Urinary bladder (tissue), 4 donors: ENCODE results near the gene CPHXL2. TPM values are rescaled to one million over a fixed set of nuclear protein-coding genes. Genes with fewer than 3 reads are reported as not detected.

ENCODE experiments used
- DNase-seq: peaks from one replicate; pipeline ENCODE4 v3.0.0-alpha.2; 2015; ENCODE audit errors: extremely low spot score
- H3K27ac ChIP-seq: one replicate; pipeline ENCODE4 v1.5.1; 2013; ENCODE audit warnings: low read depth, mild to moderate bottlenecking, moderate library complexity
- H3K36me3 ChIP-seq: one replicate; pipeline ENCODE4 v1.6.1; 2013; ENCODE audit warnings: mild to moderate bottlenecking, moderate library complexity; ENCODE audit not compliant: insufficient read depth
- H3K4me1 ChIP-seq: one replicate; pipeline ENCODE4 v1.6.1; 2013; ENCODE audit warnings: mild to moderate bottlenecking, moderate library complexity; ENCODE audit not compliant: insufficient read depth
- H3K4me3 ChIP-seq: one replicate; pipeline ENCODE4 v1.5.1; 2013; ENCODE audit warnings: low read depth, low read length
- WGBS: extraction: QIAGEN DNeasy Blood & Tissue Kit; methylation state at CpG from one replicate; pipeline ENCODE4 v1.1.7; 2013; 5-methylcytosine and 5-hydroxymethylcytosine counted together
- polyA plus RNA-seq: library from polyadenylated mRNA; stranded (reverse); fragments of 200-250 nt; gene quantifications from one replicate; pipeline ENCODE4 v1.2.3, GENCODE V29; 2013
- total RNA-seq: library from RNA; depleted of rRNA; stranded (reverse); fragments of >200 nt; gene quantifications from one replicate; pipeline ENCODE4 v1.2.3, GENCODE V29; 2014
- donor health status: healthy with polysubstance abuse.
- donor health status: healthy.

The CPHXL2 gene
- total RNA-seq (not detected), polyA plus RNA-seq (not detected)

DNA sequence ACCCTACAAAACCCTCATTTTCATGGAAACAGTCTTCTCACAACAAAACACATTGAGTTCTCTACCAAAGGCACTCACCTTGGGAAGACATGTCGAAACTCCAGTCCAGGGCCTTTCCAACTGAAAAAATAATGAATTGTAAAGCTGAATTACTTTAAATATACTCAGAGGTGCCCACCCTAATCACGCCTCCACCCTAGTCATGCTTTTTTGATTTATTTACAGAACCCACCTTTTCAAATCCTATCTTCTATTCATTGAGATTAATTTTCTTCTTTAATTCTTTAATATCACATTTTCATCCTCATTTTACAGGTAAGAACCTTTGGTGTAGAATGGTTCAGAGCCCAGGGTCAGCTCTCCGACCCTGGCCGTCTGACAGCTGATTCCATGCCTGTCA lies at the start of gene CPHXL2:
CPHXL2 (minus strand) TSS at position 101 of the 400 bp plus-strand sequence; CDS start at position 91, 10 bp downstream.
- 92% methylated on average over 4 of the region's 4 CpGs for WGBS
- Histone ChIP-seq H3K27ac (no peak within 1 kb of the TSS), H3K4me1 (no peaks in the 10 kb centered on the region), H3K36me3 (no peaks in the 10 kb centered on the region), H3K4me3 (no peak within 1 kb of the TSS)
- DNase-seq = no peak

DNA sequence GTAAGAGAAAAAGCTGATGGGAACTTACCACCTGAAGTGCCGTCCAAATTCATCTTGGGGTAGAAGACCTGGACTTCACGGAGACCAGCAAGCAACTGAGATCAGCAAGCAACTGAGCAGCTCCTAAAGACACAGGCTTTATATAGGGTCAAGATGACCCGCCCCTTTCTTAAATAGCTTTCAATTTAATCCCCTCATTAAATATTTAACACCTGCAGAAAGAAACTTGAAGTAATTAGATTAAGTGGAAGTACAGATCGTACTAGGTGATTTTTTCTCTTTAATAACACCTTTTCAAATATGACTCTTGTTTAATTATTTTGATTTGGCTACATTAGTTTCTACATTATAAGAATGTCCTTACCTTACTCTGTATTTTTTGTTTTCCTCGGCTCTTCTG lies 49.6 kb upstream of the CPHXL2 start, which contains the start of gene CPHXL:
CPHXL (minus strand) TSS at position 101 of the 400 bp plus-strand sequence; CDS start at position 53, 48 bp downstream.
- 79% methylated on average over 5 of the region's 5 CpGs for WGBS
- Histone ChIP-seq H3K4me3 (no peak within 1 kb of the TSS), H3K27ac (no peak within 1 kb of the TSS), H3K4me1 (no peaks in the 10 kb centered on the region), H3K36me3 (no peaks in the 10 kb centered on the region)
- DNase-seq = no peak

DNA sequence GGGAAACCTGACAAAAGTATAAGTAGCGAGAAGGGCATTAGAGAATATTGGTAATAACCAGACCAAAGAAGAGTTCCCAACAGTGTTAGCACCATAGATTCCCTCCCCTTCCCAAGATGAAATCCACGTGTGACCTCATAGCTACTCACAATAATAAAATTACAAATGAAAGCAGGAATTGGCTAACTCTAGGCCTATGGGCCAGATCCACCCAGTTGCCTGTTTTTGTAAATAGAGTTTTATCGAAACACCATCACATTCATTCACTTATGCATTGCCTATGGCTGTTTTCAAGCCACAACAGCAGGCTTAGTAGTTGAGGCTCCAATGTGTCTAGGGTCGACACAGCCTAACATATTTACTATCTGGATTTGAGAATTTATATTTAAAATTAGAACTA lies 41.6 kb upstream of the CPHXL2 start:
- no peaks in the 10 kb centered on the region for H3K36me3 ChIP-seq
- H3K4me3 ChIP-seq = no peak overlapping the region
- DNase-seq = no peak
- no peak overlapping the region for H3K27ac ChIP-seq
- no peaks in the 10 kb centered on the region for H3K4me1 ChIP-seq
- 90% methylated on average over 4 of the region's 4 CpGs for WGBS

DNA sequence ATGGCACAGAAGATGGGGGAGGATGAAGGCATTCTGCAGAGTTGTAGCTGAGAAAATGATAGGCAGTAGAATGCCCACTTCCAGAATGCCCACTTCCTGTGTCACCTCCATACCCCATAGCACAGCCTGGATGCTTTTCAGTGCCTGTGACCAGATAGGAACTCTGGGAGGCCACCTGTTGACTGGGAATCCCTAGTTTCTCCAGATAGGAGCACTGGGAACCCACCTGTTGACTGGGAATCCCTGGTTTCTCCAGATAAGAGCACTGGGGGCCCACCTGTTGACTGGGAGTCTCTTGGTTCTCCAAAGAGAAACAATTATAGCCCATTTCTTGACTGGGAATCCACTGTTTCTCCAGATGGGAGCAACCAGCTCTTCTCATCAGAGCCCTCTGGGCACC lies 37.9 kb upstream of the CPHXL2 start:
- Histone ChIP-seq H3K4me3 (no peak overlapping the region), H3K27ac (no peak overlapping the region), H3K4me1 (no peaks in the 10 kb centered on the region), H3K36me3 (no peaks in the 10 kb centered on the region)
- no peak for DNase-seq

DNA sequence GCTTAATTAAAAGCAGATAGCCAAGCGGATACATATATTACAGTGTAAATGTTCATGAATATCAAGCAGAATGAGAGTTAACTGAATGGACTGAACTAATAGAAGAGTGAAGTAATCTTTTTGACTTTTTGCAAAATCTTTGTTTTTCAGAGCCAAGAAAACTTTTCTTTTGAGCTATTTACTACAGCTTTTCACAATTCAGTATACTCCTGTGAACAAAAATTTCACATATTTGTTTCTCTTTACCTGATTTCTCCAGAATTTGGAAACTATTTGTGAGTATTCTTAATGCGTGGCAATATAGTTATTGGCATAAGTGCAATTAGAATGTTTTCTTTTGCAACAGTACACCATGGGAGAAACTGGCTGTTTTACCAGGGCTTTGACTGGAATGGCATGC lies 33.5 kb upstream of the CPHXL2 start:
- no peak overlapping the region for H3K4me3 ChIP-seq
- DNase-seq = no peak
- 99% methylated on average over 2 of the region's 2 CpGs for WGBS
- no peaks in the 10 kb centered on the region for H3K36me3 ChIP-seq
- H3K27ac ChIP-seq = no peak overlapping the region
- no peaks in the 10 kb centered on the region for H3K4me1 ChIP-seq

DNA sequence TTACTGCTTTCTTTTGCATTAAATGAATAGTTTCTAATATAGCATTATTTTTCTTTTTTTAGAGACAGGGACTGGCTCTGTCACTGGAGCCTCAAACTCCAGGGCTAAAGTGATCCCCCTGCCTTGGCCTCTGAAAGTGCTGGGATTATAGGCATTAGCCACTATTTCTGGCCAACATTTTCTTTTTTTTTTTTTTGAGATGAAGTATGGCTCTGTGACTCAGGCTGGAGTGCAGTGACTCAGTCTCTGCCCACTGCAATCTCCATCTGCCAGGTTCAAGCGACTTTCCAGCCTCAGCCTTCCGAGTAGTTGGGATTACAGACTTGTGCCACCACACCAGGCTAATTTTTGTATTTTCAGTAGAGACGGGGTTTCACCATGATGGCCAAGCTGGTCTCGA lies 26.5 kb upstream of the CPHXL2 start:
- 87% methylated on average over 4 of the region's 4 CpGs for WGBS

DNA sequence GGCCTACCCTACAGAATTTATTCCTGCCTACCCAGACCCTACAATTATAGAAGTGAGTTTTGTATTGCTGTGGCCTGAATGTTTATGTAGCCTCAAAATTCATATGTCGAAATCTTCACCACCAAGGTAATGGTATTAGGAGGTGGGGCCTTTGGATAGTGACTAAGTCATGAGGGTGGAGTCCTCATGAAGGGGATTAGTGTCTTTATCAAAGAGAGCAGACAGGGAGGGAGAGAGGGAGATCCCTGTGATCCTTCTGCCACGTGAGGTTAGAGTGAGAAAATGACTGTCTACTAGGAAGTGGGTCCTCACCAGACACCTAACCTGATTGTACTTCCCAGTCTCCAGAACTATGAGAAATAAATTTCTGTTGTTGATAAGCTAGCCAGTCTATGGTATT lies 25.4 kb upstream of the CPHXL2 start:
- H3K4me1 ChIP-seq = no peaks in the 10 kb centered on the region
- no peak overlapping the region for H3K27ac ChIP-seq
- DNase-seq = no peak
- H3K4me3 ChIP-seq = no peak overlapping the region
- 65% methylated on average over 2 of the region's 2 CpGs for WGBS
- H3K36me3 ChIP-seq = no peaks in the 10 kb centered on the region

More for the DNA sequence above, 26.5 kb upstream of the CPHXL2 start:
- Histone ChIP-seq H3K4me3 (no peak overlapping the region), H3K36me3 (no peaks in the 10 kb centered on the region), H3K4me1 (no peaks in the 10 kb centered on the region), H3K27ac (no peak overlapping the region)
- no peak for DNase-seq

DNA sequence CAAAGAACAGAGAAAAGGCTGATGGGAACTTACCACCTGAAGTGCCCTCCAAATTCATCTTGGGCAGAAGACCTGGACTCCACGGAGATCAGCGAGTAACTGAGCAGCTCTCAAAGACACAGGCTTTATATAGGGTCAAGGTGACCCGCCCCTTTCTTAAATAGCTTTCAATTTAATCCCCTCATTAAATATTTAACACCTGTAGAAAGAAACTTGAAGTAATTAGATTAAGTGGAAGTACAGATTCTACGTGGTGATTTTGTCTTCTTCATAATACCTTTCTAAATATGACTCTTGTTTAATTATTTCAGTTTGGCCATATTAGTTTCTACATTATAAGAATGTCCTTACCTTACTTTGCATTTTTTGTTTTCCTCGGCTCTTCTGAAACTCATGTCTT lies 24.6 kb upstream of the CPHXL2 start, which contains the start of gene DUXB:
DUXB (minus strand) TSS at position 101 of the 400 bp plus-strand sequence; CDS start at position 58, 43 bp downstream.
- DNase-seq = no peak
- Histone ChIP-seq H3K4me3 (no peak within 1 kb of the TSS), H3K27ac (no peak within 1 kb of the TSS), H3K4me1 (no peaks in the 10 kb centered on the region), H3K36me3 (no peaks in the 10 kb centered on the region)
- 92% methylated on average over 5 of the region's 5 CpGs for WGBS

DNA sequence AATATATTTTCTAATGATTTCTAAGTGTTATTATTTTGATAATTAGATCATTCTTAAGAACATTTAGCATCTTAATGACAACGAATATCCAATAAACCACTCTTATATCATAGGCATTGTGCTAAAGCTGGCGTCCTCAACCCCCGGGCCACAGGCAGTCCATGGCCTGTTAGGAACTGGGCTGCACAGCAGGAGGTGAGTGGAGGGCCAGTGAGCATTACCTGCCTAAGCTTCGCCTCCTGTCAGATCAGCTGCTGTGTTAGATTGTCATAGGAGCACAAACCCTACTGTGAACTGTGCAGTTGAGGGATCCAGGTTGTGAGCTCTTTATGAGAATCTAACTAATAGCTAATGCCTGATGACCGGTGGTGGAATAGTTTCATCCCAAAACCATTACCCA lies 20.8 kb upstream of the CPHXL2 start:
- 90% methylated on average over 5 of the region's 5 CpGs for WGBS

DNA sequence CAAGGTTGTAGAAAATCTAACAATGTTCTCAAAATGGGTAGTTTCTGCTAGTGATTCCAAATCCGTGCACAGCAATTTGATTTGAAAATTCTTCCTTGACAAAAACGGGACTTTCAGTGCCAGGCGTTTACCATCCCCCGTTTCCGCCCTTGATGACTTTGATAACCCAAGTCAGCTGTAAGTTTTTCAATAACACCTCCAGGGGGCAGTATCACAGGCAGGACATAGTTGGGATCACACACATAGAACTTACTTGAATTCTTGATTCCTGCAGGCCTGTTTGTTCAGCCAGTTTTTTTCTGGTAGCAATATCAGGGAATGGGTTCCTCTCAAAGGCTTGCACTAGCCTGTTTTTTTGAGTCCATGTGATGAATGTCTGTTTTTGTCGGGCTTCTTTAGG lies 18.9 kb upstream of the CPHXL2 start:
- Histone ChIP-seq H3K4me1 (no peaks in the 10 kb centered on the region), H3K36me3 (no peaks in the 10 kb centered on the region), H3K27ac (no peak overlapping the region), H3K4me3 (no peak overlapping the region)
- no peak for DNase-seq
- WGBS = 81% methylated on average over 6 of the region's 6 CpGs

More for the DNA sequence above, 20.8 kb upstream of the CPHXL2 start:
- Histone ChIP-seq H3K4me3 (no peak overlapping the region), H3K36me3 (no peaks in the 10 kb centered on the region), H3K27ac (no peak overlapping the region), H3K4me1 (no peaks in the 10 kb centered on the region)
- DNase-seq = no peak

DNA sequence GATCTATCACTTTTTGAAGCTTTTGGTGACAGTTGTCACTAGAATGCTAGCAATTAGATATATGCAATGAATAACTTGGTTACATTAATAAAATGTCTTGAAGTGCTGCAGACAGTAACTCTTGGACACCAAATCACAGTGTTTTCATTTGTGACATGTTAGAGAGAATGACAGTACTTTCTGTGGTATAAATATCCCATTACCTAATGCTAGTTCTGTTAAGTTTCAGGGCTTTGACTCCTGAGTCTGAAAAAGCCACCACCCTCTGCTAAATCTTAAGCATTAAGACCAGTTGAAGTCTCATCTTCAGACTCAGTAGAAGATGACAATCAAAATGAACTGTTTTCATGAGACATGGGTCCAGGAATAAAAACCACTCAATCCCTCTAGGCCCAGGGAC lies 10.6 kb upstream of the CPHXL2 start:
- no peak for DNase-seq
- no peaks in the 10 kb centered on the region for H3K36me3 ChIP-seq
- H3K27ac ChIP-seq = no peak overlapping the region
- no peaks in the 10 kb centered on the region for H3K4me1 ChIP-seq
- no peak overlapping the region for H3K4me3 ChIP-seq

DNA sequence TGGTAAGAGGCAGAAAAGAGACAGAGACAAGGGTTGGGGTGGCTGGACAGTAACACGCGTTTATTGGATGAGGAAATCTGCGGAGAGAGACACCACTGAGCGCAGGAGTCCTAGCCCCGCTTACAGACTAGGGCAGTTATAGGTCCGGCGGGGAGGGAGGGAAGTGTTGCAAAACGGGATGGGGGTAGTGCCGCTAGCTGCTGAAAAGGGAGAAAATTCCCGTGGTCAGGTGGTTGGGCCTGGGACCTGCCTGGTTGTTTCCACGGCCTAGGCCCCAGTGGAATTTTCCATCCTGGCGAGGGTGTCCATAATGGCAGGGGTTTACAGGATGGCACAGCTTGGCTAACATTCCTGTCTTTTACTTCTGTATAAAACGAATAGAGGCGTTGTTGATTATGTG lies 5.5 kb upstream of the CPHXL2 start:
- H3K36me3 ChIP-seq = no peaks in the 10 kb centered on the region
- no peak overlapping the region for H3K27ac ChIP-seq
- no peaks in the 10 kb centered on the region for H3K4me1 ChIP-seq
- 91% methylated on average over 14 of the region's 14 CpGs for WGBS
- no peak overlapping the region for H3K4me3 ChIP-seq
- DNase-seq = no peak

DNA sequence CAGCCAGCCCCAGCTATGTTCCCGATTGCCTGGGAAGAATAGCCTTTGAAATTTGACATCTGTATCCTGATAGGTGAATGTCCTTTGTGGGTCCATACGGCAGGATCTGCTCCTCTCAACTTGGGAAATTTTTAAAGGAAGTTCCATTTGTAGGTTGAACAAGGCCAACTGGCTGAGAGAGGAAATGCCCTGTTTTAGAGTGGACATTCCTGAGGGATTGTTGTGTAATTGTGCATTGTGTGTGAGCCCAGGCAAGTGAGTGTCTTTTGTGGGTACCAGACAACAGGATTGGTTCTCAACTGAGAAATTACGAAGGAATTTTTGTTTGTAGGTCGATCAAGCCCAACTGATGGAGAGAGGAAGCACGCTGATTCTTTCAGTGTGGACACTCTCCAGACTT lies 2.6 kb upstream of the CPHXL2 start:
- no peaks in the 10 kb centered on the region for H3K36me3 ChIP-seq
- no peak overlapping the region for H3K27ac ChIP-seq
- no peaks in the 10 kb centered on the region for H3K4me1 ChIP-seq
- H3K4me3 ChIP-seq = no peak overlapping the region
- 82% methylated on average over 5 of the region's 5 CpGs for WGBS
- DNase-seq = no peak

DNA sequence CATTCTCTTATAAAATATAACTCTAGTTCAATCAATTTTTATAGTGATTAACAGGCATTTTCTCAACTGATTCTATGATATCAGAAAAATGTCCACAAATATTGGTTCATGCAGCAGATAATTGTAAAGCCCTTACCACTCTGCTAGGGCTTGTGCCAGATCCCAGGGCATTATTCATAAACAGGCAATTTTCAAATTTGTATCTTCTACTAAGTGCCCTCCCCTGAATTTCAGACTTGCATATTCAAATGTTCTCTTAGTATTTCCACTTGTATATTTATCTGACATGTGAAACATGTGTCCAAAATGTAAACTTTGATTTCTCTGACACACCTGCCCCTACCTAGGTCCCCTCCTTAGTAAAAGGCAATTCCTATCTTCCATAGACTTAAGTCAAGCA lies 9.3 kb downstream of the CPHXL2 start:
- DNase-seq = no peak
- Histone ChIP-seq H3K36me3 (no peaks in the 10 kb centered on the region), H3K4me1 (no peaks in the 10 kb centered on the region), H3K27ac (no peak overlapping the region), H3K4me3 (no peak overlapping the region)

DNA sequence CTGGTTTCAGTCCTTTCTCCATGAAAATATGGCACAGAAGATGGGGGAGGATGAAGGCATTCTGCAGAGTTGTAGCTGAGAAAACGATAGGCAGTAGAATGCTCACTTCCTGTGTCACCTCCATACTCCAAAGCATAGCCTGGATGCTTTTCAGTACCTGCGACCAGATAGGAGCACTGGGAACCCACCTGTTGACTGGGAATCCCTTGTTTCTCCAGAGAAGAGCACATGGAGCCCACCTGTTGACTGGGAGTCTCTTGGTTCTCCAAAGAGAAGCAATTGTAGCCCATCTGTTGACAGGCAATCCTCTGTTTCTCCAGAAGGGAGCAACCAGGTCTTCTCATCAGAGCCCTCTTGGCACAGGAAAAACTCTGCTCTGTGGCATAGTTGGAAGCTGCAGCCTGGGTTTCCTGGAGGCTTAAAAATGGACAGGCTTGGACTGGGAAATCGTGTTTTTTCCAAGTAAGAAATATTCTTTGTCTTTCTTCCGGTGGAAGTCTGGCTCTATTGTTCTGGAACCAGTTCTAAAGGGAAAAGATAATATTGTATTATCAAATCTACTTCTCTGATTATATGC lies 16.0 kb downstream of the CPHXL2 start:
- peaks cover 1% of the 10 kb centered on the region for H3K36me3 ChIP-seq
- no peaks in the 10 kb centered on the region for H3K4me1 ChIP-seq
- DNase-seq = no peak
- WGBS = 75% methylated on average over 4 of the region's 4 CpGs
- no peak overlapping the region for H3K4me3 ChIP-seq
- no peak overlapping the region for H3K27ac ChIP-seq
